Stimulated activated CD8-positive, alpha-beta memory T cell treated with anti-CD3 and anti-CD28 coated beads, Interleukin-12 subunit alpha, Interleukin-12 subunit beta, amount 100 ng/mL, for 1 hour (primary cell): ENCODE measurements around the gene GPR87.

ENCODE experiments used
- DNase-seq: peaks from one replicate; pipeline ENCODE4 v3.0.0-alpha.2; 2020; ENCODE audit warnings: low read depth

Gene GPR87

GRCh38 chr3:151316267-151316991, at the start of gene GPR87:
TSS of gene GPR87 (minus strand) at chr3:151316820. CDS start at chr3:151300100, 16,720 bp downstream.
- DNase-seq: no peak

- no peak for DNase-seq
Observed at GRCh38 chr3:151362751-151363174, 46.1 kb upstream of the GPR87 start.

- no peak for DNase-seq
Observed at GRCh38 chr3:151357463-151357850, 40.8 kb upstream of the GPR87 start.

- DNase-seq: no peak
Observed at GRCh38 chr3:151356794-151357462, 40.3 kb upstream of the GPR87 start.

GRCh38 chr3:151351648-151352047, 35.0 kb upstream of the GPR87 start:
- no peak for DNase-seq

GRCh38 chr3:151351219-151351618, 34.6 kb upstream of the GPR87 start:
- no peak for DNase-seq

GRCh38 chr3:151350656-151351055, 34.0 kb upstream of the GPR87 start:
- DNase-seq: no peak

- no peak for DNase-seq
Observed at GRCh38 chr3:151347432-151347831, 30.8 kb upstream of the GPR87 start.

GRCh38 chr3:151346292-151346691, 29.7 kb upstream of the GPR87 start:
- no peak for DNase-seq

- no peak for DNase-seq
Observed at GRCh38 chr3:151345859-151346258, 29.2 kb upstream of the GPR87 start.

- no peak for DNase-seq
Observed at GRCh38 chr3:151331696-151332095, 15.1 kb upstream of the GPR87 start.

- DNase-seq: no peak
Observed at GRCh38 chr3:151330899-151331298, 14.3 kb upstream of the GPR87 start.

GRCh38 chr3:151330379-151330778, 13.8 kb upstream of the GPR87 start:
- DNase-seq: no peak

GRCh38 chr3:151329363-151329762, 12.7 kb upstream of the GPR87 start, which contains the start of gene P2RY13:
TSS of gene P2RY13 (minus strand) at chr3:151329549. CDS start at chr3:151329528, 21 bp downstream.
- no peak for DNase-seq

GRCh38 chr3:151328298-151328995, 11.8 kb upstream of the GPR87 start:
- no peak for DNase-seq

- DNase-seq: no peak
Observed at GRCh38 chr3:151327571-151328198, 11.1 kb upstream of the GPR87 start.

GRCh38 chr3:151322511-151322910, 5.9 kb upstream of the GPR87 start:
- DNase-seq: no peak

GRCh38 chr3:151321526-151321925, 4.9 kb upstream of the GPR87 start:
- DNase-seq: no peak

GRCh38 chr3:151320131-151320530, 3.5 kb upstream of the GPR87 start:
- no peak for DNase-seq

- no peak for DNase-seq
Observed at GRCh38 chr3:151319628-151320027, 3.0 kb upstream of the GPR87 start.

- DNase-seq: no peak
Observed at GRCh38 chr3:151318991-151319390, 2.4 kb upstream of the GPR87 start.

- DNase-seq: no peak
Observed at GRCh38 chr3:151318313-151318712, 1.7 kb upstream of the GPR87 start.
